Right renal pelvis (tissue), 4 donors: ENCODE results near the gene TGFB1I1. TPM values are rescaled to one million over a fixed set of nuclear protein-coding genes. Genes with fewer than 3 reads are reported as not detected.
"Not testable (repeated sequence)": the region's sequence is repeated elsewhere in the genome, so short reads cannot be mapped to it uniquely, and the experiment has no call there.

Experiments used
- DNase-seq, 4 donors: peaks; one replicate each; pipeline ENCODE4 v3.0.0-alpha.2; 2013; ENCODE audit warnings: low read depth in 4 of 4, low spot score in 3 of 4, missing footprints in 1 of 4
- polyA plus RNA-seq, 4 donors: library from polyadenylated mRNA; unstranded; fragments of 120-200 nt; gene quantifications; one replicate each; pipeline ENCODE4 v1.2.1, GENCODE V29; 2013; ENCODE audit not compliant: insufficient read length in 4 of 4

Gene TGFB1I1
- polyA plus RNA-seq, 4 donors, result 43.0 to 49.6 (median 46.4) TPM

- DNase-seq, result no peak
These were observed 4.7 kb upstream of the TGFB1I1 start for GRCh38 chr16:31467151-31467773.

DNA sequence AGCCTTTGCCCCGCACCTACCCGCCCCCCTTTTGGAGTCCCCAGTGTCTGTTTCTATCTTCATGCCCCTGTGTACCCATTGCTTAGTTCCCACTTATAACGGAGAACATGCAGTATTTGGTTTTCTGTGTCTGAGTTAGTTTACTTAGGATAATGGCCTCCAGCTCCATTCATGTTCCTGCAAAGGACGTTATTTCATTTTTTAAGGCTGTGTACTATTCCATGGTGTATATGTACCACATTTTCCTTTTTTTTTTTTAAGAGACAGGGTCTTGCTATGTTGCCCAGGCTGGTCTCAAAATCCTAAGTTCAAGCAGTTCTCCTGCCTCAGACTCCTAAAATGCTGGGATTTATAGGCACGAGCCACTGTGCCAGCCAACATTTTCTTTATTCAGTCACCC is 4.1 kb upstream of the TGFB1I1 start:
- DNase-seq, result no peak

- no peak for DNase-seq
These were observed 1.3 kb upstream of the TGFB1I1 start for GRCh38 chr16:31470615-31471014.

DNA sequence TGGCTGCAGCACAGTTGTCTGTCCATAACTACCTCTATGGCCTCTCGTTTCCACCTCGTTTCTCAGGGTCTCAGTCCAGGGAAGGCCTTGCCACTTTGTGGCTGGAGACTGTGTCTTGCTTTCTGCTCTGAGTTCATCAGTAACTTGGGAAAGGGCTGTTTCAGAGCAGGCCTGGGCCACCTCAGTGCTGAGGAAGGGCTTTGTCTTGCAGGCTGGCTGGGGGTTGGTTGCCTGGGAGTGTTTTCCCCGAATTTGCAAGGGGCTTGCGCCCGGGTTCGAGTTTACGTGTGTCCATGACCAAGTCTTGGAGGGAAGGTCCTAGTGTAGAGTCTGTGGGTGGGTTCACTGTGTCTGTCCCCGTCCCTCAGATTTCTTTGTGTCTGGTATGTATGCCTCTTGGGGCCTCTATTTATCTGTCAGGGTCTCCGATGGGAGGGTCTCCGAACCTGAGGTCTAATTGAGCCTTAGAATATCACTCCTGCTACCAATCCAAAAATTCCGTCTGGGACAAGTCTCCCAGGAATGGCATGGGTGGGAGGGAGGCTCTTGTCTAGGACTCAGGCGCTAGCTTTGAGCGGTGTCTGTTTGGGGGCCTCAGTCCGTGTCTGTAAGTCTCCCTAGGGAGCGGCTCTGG is 594 bp upstream of the TGFB1I1 start:
- DNase-seq, result no peak

DNA sequence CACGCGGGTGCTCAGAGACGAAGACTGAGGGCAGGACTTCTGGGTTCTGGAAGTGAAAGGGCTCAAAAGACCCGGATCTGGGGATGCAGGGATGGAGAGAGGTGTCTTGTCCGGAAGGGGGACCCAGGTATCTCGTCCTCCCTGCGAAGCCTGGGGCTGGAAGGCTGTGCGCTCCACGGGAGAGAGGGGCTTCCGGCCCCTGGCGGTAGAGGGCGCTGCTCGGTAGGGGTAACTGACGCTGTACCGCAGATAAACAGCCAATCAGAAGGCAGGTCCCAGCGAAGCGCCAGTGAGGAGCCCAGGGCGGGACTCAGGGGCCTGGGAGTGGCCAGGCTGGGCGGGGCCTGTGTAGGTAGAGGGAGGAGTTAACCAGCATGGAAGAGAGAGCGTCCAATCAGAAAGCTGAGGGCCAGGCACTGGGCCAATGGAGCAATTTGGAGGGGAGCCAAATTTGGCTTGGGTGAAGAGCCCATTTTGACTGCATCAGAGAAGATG is 804 bp downstream of the TGFB1I1 start:
- no peak for DNase-seq

DNA sequence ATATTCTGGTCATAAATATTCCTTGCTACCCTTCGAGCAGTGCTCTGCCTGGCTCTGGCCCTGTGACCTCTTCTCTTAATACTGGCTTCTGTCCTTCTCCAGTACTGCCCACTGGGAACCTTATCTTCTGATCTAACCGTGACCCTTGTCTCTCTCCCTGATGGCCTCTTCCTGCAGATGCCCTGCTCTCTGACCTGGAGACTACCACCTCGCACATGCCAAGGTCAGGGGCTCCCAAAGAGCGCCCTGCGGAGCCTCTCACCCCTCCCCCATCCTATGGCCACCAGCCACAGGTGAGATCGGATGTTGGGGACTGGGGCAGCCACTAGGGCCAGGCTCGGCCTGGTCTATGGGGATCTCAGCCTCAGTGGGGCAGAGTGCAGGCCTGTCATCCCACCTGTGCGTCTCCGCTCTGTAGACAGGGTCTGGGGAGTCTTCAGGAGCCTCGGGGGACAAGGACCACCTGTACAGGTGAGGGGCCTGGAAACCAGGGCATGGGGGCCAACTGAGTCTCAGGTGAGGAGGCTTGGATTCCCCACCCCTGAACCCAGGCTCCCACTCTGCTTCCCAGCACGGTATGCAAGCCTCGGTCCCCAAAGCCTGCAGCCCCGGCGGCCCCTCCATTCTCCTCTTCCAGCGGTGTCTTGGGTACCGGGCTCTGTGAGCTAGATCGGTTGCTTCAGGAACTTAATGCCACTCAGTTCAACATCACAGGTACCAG is 1.5 kb downstream of the TGFB1I1 start:
- no peak for DNase-seq

- DNase-seq, result no peak
These were observed 2.3 kb downstream of the TGFB1I1 start for GRCh38 chr16:31474173-31474714.

DNA sequence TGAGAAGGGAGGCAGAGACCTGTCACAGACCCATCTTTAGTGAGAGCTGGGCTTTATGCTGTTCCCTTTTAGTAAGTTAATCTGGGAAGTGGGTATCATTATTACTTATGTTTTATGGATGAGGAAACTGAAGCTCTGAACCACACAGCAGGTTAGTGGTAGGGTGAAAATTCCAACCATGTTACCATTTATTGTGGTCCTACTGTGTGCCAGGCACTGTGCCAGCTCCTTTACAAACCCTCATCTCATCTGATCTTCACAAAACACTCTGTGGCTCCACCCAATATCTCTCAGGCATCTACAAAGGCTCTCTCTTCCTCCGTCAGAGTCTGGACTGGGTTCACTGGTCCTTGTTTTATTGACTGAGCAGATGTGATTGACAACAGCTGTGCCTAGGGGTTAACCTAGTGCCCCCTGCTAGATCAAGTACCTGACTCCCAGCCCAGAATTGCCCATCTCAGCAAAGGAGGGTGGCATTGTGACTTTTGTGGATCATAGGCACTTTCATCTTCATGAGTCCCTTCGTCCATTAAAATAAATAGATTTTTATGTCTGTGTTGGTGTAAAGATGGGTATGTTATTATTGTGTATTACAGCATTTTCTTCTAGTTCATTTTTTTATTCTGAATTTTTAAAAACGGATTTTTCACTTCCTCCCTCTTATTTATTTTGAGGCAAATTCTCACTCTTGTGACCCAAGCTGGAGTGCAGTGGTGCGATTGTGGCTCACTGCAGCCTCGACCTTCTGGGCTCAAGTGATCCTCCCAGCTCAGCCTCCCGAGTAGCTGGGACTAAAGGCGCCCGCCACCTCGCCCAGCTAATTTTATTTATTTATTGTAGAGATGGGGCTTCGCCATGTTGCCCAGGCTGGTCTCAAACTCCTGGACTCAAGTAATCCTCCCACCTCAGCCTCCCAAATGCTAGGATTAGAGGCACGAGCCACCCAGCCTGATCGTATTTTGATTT is 3.1 kb downstream of the TGFB1I1 start:
- no peak for DNase-seq

- DNase-seq, result no peak
These were observed 4.0 kb downstream of the TGFB1I1 start for GRCh38 chr16:31475946-31476302.

GRCh38 chr16:31476303-31477219 is 4.6 kb downstream of the TGFB1I1 start:
- DNase-seq, result no peak

DNA sequence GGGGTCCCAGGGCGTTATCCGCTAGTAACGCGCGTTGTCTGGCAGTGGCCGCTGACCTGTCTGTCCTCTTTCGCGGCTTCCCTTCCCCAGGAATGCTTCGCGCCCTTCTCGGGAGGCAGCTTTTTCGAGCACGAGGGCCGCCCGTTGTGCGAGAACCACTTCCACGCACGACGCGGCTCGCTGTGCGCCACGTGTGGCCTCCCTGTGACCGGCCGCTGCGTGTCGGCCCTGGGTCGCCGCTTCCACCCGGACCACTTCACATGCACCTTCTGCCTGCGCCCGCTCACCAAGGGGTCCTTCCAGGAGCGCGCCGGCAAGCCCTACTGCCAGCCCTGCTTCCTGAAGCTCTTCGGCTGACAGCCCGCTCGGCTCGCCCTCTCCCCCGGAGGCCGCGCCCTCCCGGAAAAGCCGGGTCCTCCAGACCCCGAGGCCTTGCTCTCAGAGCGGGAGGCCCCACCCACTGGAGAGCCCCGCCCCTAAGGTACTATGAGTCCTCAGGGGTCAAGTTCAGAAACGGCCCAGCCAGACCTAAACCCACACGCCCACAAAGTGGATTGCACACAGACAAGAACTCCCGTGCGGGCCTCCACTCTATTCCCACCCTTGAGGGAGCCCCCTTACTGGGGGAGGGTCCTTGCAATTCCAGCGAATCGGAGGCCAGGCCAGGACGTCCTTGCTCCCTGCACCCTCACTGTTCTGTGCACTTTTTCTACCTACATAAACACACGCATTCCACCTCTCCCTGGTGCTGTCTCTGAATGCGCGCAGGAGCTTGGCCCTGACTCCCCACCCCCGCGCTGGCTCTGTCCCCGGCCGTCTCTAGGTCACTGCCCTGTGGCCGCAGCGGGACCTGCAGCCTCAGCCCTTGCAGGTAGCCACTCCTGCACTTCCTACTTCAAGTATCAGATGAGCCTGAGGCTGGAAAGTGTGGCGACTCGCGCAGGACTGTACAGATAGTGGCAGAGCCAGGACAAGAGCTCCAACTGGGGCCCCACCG is 5.6 kb downstream of the TGFB1I1 start:
- DNase-seq, result no peak

DNA sequence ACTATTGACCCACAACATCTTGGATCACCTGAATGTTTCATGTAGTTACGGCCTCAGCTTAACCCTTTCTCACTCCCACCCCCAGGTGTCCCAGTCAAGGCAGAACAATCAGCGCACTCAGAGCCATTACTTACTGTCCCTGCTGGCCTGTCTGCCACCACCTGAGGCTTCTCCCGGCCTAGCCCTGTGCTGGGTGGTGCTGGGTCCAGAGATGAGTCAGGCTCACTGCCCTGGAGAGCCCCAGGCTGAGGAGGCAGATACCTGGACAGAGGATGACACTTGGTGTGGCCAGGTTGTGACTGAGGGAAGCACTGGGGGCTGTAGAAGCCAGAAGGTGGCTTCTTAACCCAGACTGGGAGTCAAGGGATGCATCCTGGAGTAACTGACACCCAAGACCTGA is 7.0 kb downstream of the TGFB1I1 start:
- DNase-seq, result no peak

DNA sequence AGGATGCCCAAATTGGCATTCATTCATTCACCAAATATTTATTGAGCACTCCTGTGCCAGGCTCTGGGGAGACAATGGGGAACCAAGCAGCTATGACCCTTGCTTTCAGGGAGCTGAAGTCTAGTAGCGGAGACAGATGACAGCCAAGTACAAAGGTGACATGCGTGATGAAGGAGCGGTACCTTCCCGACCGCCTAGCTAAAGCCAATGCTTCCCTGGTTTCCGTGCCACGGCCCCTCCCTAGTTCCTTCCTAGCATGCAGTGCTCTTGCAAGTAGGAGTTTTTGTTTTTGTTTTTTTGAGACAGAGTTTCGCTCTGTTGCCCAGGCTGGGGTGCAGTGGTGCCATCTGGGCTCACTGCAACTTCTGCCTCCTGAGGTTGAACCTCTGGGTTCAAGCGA is 7.8 kb downstream of the TGFB1I1 start:
- DNase-seq, result no peak

GRCh38 chr16:31480851-31481536 is 9.0 kb downstream of the TGFB1I1 start:
- no peak for DNase-seq

DNA sequence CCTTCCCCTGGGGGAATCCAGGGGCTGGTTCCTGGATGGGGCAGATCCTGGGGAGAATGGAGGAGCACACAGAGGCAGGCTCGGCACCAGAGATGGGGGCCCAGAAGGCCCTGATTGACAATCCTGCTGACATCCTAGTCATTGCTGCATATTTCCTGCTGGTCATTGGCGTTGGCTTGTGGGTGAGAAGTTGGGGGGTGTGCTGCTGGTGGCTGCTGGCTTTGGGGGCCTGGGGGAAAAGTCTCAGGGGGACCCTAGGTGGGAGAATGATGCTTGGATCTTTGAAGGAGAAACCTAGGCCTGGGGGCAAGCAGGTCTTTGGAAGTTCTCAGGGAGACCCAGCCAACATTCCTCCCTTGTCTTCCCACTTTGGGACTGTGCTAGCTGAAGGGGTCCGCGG is 11.1 kb downstream of the TGFB1I1 start, which contains the start of gene SLC5A2:
Gene SLC5A2, plus strand, starts transcription at position 43 of the 400 bp plus-strand sequence. Its CDS starts 14 bp downstream, at position 57.
- DNase-seq, result no peak

DNA sequence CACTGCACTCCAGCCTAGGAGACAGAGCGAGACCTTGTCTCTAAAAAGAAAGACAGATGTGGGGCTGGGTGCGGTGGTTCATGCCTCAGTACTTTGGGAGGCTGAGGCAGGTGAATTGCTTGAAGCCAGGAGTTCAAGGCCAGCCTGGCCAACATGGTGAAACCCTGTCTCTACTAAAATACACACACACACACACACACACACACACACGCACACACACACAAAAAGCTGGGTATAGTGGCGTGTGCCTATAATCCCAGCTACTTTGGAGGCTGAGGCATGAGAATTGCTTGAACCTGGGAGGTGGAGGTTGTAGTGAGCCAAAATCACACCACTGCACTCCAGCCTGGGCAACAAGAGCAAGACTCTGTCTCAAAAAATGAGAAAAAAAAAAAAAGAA is 12.1 kb downstream of the TGFB1I1 start:
- DNase-seq, result not testable (repeated sequence)

GRCh38 chr16:31484491-31485171 is 12.7 kb downstream of the TGFB1I1 start:
- DNase-seq, result no peak
